Measurements from ENCODE around the gene ZP2. TPM values are rescaled to one million over a fixed set of nuclear protein-coding genes. Genes with fewer than 3 reads are reported as not detected.

Gene ZP2
- total RNA-seq, 2 experiments from 2014 or later, result not detected

DNA sequence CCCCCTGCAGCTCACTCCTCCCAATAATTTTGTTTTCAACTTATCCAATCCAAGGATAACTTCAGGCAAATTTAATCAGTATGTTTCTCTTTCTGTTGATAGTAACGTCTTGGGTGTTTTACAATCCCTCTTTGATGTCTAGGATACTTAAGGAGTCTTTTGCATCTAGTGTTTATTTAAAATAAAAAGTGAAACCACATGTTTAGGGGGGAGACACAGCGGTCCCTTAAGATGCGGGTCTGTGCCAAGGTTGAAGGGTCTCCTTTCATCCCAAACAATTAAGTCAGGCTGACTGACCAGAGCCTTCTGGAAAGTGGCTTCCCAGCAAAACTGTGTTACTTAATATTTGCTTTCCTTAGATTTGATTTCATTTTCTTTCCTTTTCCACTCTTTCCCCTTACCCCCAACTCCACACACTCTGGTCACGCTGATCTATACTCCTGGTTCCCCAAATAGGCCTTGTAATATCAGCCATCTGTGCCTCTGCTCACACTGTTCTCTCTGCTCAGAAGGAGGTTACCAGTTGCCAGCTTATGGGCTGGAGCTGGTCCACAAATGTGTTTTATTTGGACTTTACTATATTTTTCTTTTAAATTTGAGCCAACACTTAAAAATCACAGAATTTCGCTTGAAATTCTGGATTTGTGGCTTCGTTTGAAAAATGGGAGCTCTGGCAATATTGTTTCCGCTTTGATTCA, 33.3 kb upstream of the ZP2 start:
- Mint-ChIP-seq H3K4me3 (no peak overlapping the region), H3K27me3 (peaks cover 12% of the 10 kb centered on the region), H3K36me3 (ENCODE audit: low read depth) (no peaks in the 10 kb centered on the region), H3K9me3 (no peaks in the 10 kb centered on the region), H3K4me1 (ENCODE audit: low read depth) (no peaks in the 10 kb centered on the region), H3K27ac (no peak overlapping the region)
- ChIA-PET CTCF (no interaction called here), POLR2A (no interaction called here)
- ATAC-seq, result no peak
- no peak for TF ChIP-seq CTCF (IDR thresholded peaks at IDR 0.05)
- no peak for DNase-seq
- intact Hi-C loops (cut with micrococcal nuclease), result loop anchor here (10.0 kb wide), 1 partner anchor 60 kb away; no protein-coding TSS in a partner anchor

DNA sequence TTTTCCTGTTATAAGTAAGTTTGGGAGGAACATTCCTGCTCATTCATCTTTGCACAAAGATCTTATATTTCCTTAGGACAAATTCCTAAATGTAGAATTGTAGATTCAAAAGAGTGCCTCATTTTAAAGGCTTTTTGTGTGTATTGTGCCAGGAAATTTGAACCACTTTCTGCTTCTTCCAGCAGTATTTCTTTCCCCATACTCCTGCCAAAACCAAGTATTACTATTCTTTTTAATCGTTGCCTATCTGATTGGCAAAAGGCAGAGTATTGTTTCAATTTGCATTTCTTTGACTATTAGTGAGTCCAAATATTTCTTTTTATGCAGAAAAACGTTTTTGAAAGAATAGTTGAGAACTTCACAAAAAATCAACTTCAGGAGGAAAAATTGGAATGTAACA, 31.4 kb upstream of the ZP2 start:
- intact Hi-C loops (cut with micrococcal nuclease), result loop anchor here (10.0 kb wide), 1 partner anchor 62 kb away; no protein-coding TSS in a partner anchor
- H3K27me3 Mint-ChIP-seq, result peaks cover 12% of the 10 kb centered on the region
- TF ChIP-seq CTCF (IDR thresholded peaks at IDR 0.05), result no peak
- no peak for DNase-seq
- ChIA-PET CTCF (no interaction called here), POLR2A (no interaction called here)
- no peaks in the 10 kb centered on the region for H3K4me1 Mint-ChIP-seq (ENCODE audit: low read depth)
- no peak for ATAC-seq
- no peak overlapping the region for H3K27ac Mint-ChIP-seq
- no peaks in the 10 kb centered on the region for H3K9me3 Mint-ChIP-seq
- no peak overlapping the region for H3K4me3 Mint-ChIP-seq
- no peaks in the 10 kb centered on the region for H3K36me3 Mint-ChIP-seq (ENCODE audit: low read depth)

GRCh38 chr16:21239646-21240045, 28.3 kb upstream of the ZP2 start:
- Mint-ChIP-seq H3K9me3 (no peaks in the 10 kb centered on the region), H3K36me3 (ENCODE audit: low read depth) (no peaks in the 10 kb centered on the region), H3K27ac (no peak overlapping the region), H3K27me3 (peaks cover 8% of the 10 kb centered on the region), H3K4me3 (no peak overlapping the region), H3K4me1 (ENCODE audit: low read depth) (no peaks in the 10 kb centered on the region)
- no peak for TF ChIP-seq CTCF (IDR thresholded peaks at IDR 0.05)
- no peak for ATAC-seq
- ChIA-PET CTCF (interaction anchor here (0.8 kb wide), 1 partner anchor 28 kb away, joined by 4 read pairs; no protein-coding TSS in a partner anchor), POLR2A (no interaction called here)
- intact Hi-C loops (cut with micrococcal nuclease), result loop anchor here (10.0 kb wide), 1 partner anchor 65 kb away; no protein-coding TSS in a partner anchor
- DNase-seq, result no peak

- no peak for ATAC-seq
- DNase-seq, result no peak
- no peaks in the 10 kb centered on the region for H3K36me3 Mint-ChIP-seq (ENCODE audit: low read depth)
- H3K27me3 Mint-ChIP-seq, result peaks cover 11% of the 10 kb centered on the region
- H3K4me1 Mint-ChIP-seq (ENCODE audit: low read depth), result no peaks in the 10 kb centered on the region
- no peak for TF ChIP-seq CTCF (IDR thresholded peaks at IDR 0.05)
- no peaks in the 10 kb centered on the region for H3K9me3 Mint-ChIP-seq
- no peak overlapping the region for H3K27ac Mint-ChIP-seq
- ChIA-PET CTCF (no interaction called here), POLR2A (no interaction called here)
- intact Hi-C loops (cut with micrococcal nuclease), result no loop called here
- H3K4me3 Mint-ChIP-seq, result no peak overlapping the region
Observed at GRCh38 chr16:21236831-21237230, 25.5 kb upstream of the ZP2 start.

DNA sequence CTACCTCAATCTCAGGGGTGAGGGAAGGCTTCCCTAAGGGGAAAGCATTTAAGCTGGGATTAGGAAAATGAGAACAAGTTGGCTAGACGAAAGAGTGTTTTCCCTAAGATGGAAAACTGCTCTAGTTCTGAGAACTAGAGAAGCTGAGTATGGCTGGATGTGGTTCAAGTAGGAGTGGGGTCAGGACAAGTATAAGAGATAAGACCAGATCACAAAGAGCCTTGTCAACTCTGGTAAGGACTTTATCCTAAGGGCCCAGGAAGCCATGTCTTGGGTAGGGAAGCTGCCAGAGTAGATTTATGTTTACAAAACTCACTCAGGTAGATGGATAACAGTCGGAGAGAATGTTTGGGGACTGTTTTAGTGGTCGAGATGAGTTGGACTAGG, 23.8 kb upstream of the ZP2 start:
- no peak for ATAC-seq
- peaks cover 17% of the 10 kb centered on the region for H3K27me3 Mint-ChIP-seq

More for the DNA sequence above, 23.8 kb upstream of the ZP2 start:
- Mint-ChIP-seq H3K4me1 (ENCODE audit: low read depth) (no peaks in the 10 kb centered on the region), H3K27ac (no peak overlapping the region), H3K4me3 (no peak overlapping the region), H3K9me3 (no peaks in the 10 kb centered on the region), H3K36me3 (ENCODE audit: low read depth) (no peaks in the 10 kb centered on the region)
- intact Hi-C loops (cut with micrococcal nuclease), result no loop called here
- TF ChIP-seq CTCF (IDR thresholded peaks at IDR 0.05), result no peak
- CTCF ChIA-PET, result no interaction called here
- no peak for DNase-seq
- POLR2A ChIA-PET, result interaction anchor here (0.7 kb wide), 1 partner anchor 26 kb away, joined by 3 read pairs; no protein-coding TSS in a partner anchor

Data from activated CD8-positive, alpha-beta T cell treated with anti-CD3 and anti-CD28 coated beads for 36 hours (primary cell).